Neuronal stem cell (in vitro differentiated cells): ENCODE data around the gene DUSP10.

Experiments
- DNase-seq: peaks from one replicate; pipeline ENCODE4 v3.0.0-alpha.2; 2013; ENCODE audit warnings: low spot score
- H2AFZ ChIP-seq: one replicate; pipeline ENCODE4 v1.6.1; 2013; ENCODE audit warnings: mild to moderate bottlenecking, low read length, inconsistent platforms
- H2AK5ac ChIP-seq: 2 replicates; pipeline ENCODE4 v1.6.1; 2013; ENCODE audit warnings: low read depth, mild to moderate bottlenecking, inconsistent platforms, low read length, moderate library complexity, mixed read lengths
- H2BK120ac ChIP-seq: 2 replicates; pipeline ENCODE4 v1.6.1; 2013; ENCODE audit warnings: low read depth, mild to moderate bottlenecking, inconsistent platforms, low read length, moderate library complexity, mixed read lengths
- H2BK12ac ChIP-seq: one replicate; pipeline ENCODE4 v1.6.1; 2013; ENCODE audit warnings: low read length, inconsistent platforms
- H2BK15ac ChIP-seq: 2 replicates; pipeline ENCODE4 v1.6.1; 2013; ENCODE audit warnings: mild to moderate bottlenecking, low read length, inconsistent platforms, mixed read lengths
- H2BK5ac ChIP-seq: one replicate; pipeline ENCODE4 v1.6.1; 2013; ENCODE audit warnings: inconsistent platforms, mild to moderate bottlenecking, low read length, moderate library complexity
- H3K14ac ChIP-seq: one replicate; pipeline ENCODE4 v1.6.1; 2013; ENCODE audit warnings: low read length, inconsistent platforms
- H3K18ac ChIP-seq: 2 replicates; pipeline ENCODE4 v1.6.1; 2013; ENCODE audit warnings: low read length, inconsistent platforms
- H3K23ac ChIP-seq: 2 replicates; pipeline ENCODE4 v1.6.1; 2013; ENCODE audit warnings: low read depth, mild to moderate bottlenecking, mixed read lengths, low read length, inconsistent platforms; ENCODE audit not compliant: poor library complexity
- H3K27ac ChIP-seq: replicated peaks from 3 replicates; pipeline ENCODE4 v1.5.1; 2013; ENCODE audit warnings: low read length, inconsistent platforms
- H3K27me3 ChIP-seq, 3 experiments: 2 replicates each; pipeline ENCODE4 v1.6.1; 2013; ENCODE audit warnings: low read length in 3 of 3, mild to moderate bottlenecking in 2 of 3, inconsistent platforms in 1 of 3, low read depth in 1 of 3, mixed read lengths in 1 of 3, moderate library complexity in 1 of 3; ENCODE audit not compliant: control insufficient read depth in 3 of 3, insufficient read depth in 3 of 3
- H3K36me3 ChIP-seq, 2 donors: replicated peaks in 1 of 2; 2 replicates each; pipeline ENCODE4 v1.6.1; 2013; ENCODE audit warnings: low read length in 2 of 2; ENCODE audit not compliant: control insufficient read depth in 2 of 2, insufficient read depth in 2 of 2
- H3K4ac ChIP-seq: 2 replicates; pipeline ENCODE4 v1.6.1; 2013; ENCODE audit warnings: inconsistent platforms, mild to moderate bottlenecking, low read length, moderate library complexity
- H3K4me1 ChIP-seq, 2 donors: 1 replicate in 1 of 2; 2 replicates in 1 of 2; pipeline ENCODE4 v1.6.1; 2013; ENCODE audit warnings: low read length in 2 of 2, low read depth in 1 of 2; ENCODE audit not compliant: control insufficient read depth in 2 of 2, insufficient read depth in 1 of 2
- H3K4me2 ChIP-seq: one replicate; pipeline ENCODE4 v1.6.1; 2013; ENCODE audit warnings: mild to moderate bottlenecking, low read length, inconsistent platforms; ENCODE audit not compliant: insufficient read depth, poor library complexity, severe bottlenecking
- H3K4me3 ChIP-seq, 2 donors: 2 replicates each; pipeline ENCODE4 v1.5.1; 2013; ENCODE audit warnings: low read length in 2 of 2, mild to moderate bottlenecking in 2 of 2, inconsistent platforms in 1 of 2, moderate library complexity in 1 of 2
- H3K79me1 ChIP-seq: one replicate; pipeline ENCODE4 v1.6.1; 2013; ENCODE audit warnings: low read depth, mild to moderate bottlenecking, inconsistent platforms, low read length, moderate library complexity
- H3K9ac ChIP-seq: one replicate; pipeline ENCODE4 v1.6.1; 2013; ENCODE audit warnings: mild to moderate bottlenecking, low read depth, low read length, inconsistent platforms; ENCODE audit not compliant: poor library complexity
- H3K9me3 ChIP-seq, 2 donors: replicated peaks in 1 of 2; 2 replicates each; pipeline versions ENCODE3 to v1.6.1; 2013; ENCODE audit warnings: low read length in 2 of 2, mild to moderate bottlenecking in 2 of 2, inconsistent platforms in 1 of 2, low read depth in 1 of 2, mixed read lengths in 1 of 2, moderate library complexity in 1 of 2; ENCODE audit not compliant: control insufficient read depth in 2 of 2, insufficient read depth in 1 of 2
- H4K8ac ChIP-seq: one replicate; pipeline ENCODE4 v1.6.1; 2013; ENCODE audit warnings: low read depth, mild to moderate bottlenecking, inconsistent platforms, low read length, moderate library complexity
- H4K91ac ChIP-seq: one replicate; pipeline ENCODE4 v1.6.1; 2013; ENCODE audit warnings: low read length, low read depth, mild to moderate bottlenecking, inconsistent platforms; ENCODE audit not compliant: poor library complexity
- WGBS, 2 donors: extraction: QIAGEN DNeasy Blood & Tissue Kit; methylation state at CpG; one replicate each; pipeline ENCODE4 v1.1.7; 2013; ENCODE audit warnings: missing lambda C conversion rate in 2 of 2, mixed read lengths in 1 of 2; ENCODE audit not compliant: insufficient read length in 2 of 2, insufficient replicate concordance in 1 of 2; ENCODE audit errors: extremely low coverage in 2 of 2; 5-methylcytosine and 5-hydroxymethylcytosine counted together

The DUSP10 gene

DNA sequence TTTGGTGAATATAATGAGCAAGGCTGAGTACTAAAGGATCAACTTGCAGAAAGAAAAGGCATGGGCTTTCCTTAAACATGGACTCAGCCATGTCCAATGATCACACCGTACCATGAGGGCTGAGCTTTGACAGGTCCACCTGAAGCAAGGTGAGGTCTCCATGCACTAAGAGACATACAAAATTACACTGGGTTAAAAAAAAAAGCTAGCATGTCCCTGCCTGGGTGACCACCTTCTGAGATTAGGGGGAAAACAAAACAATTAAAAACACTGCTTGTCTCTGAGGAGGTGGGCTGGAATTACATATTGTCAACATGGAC is 22.7 kb downstream of the DUSP10 start:
- no peak overlapping the region for H2BK120ac ChIP-seq
- H2BK15ac ChIP-seq: no peak overlapping the region
- H3K36me3 ChIP-seq: no peaks in the 10 kb centered on the region
- DNase-seq: no peak
- H2AK5ac ChIP-seq: no peak overlapping the region
- H2BK5ac ChIP-seq: no peak overlapping the region
- no peak overlapping the region for H3K4me2 ChIP-seq
- H3K9me3 ChIP-seq: peaks cover 0 to 1% of the 10 kb centered on the region in 2 donors
- no peak overlapping the region for H4K91ac ChIP-seq
- no peaks in the 10 kb centered on the region for H3K27me3 ChIP-seq
- H3K9ac ChIP-seq: no peak overlapping the region
- no peak overlapping the region for H3K27ac ChIP-seq
- H4K8ac ChIP-seq: no peak overlapping the region
- no peak overlapping the region for H3K4ac ChIP-seq
- H3K14ac ChIP-seq: no peak overlapping the region
- H3K23ac ChIP-seq: no peak overlapping the region
- no CpG with 5 or more reads among the region's 1 CpG for WGBS, 2 donors
- no peak overlapping the region for H3K4me3 ChIP-seq
- no peak overlapping the region for H2AFZ ChIP-seq
- H2BK12ac ChIP-seq: no peak overlapping the region
- H3K4me1 ChIP-seq: peaks cover 0 to 5% of the 10 kb centered on the region in 2 donors
- H3K18ac ChIP-seq: no peak overlapping the region
- no peaks in the 10 kb centered on the region for H3K79me1 ChIP-seq

DNA sequence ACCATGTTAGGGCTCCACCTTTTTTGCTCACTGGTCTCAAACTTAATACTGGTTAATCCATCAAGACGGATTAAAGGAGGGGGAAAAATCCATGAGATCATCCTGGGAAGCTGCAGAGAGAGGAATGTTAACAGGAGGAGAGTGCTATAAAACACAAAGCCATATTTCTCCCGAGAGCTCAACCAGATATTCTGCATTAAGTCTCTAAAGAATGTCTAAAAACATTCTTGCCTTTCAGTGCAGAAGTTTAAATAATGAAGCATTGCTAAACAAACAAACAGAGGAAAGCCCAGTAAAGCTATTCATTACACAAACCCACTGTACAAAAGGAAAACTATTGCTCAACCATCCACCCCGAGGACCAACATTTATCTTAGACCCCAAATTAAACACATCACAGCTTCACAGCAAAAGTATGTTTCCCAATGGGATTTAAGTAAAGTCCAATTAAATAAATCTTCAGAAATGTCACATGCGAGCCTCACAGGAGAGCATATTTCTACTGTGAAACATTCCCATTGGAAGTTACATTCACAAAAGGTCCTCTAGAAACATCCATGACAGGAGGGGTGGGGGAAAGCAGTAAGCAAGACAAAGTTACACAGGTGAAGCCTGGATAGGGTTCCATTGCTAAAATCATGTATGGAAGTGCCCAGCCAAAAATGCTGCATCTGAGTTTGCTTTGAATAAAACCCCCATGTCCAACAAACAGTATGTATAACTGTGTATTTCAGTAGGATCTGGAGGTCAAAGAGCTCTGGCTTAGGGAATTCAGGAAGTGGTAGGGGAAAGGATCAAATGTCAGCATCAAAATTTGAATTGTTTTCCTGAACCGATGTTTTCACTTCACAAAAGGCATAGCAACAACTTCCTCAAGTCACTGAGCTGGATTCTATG is 23.3 kb downstream of the DUSP10 start:
- Histone ChIP-seq H3K23ac (no peak overlapping the region), H2BK15ac (no peak overlapping the region), H3K36me3 (no peaks in the 10 kb centered on the region), H3K27ac (no peak overlapping the region), H3K4me3 (no peak overlapping the region), H3K4ac (no peak overlapping the region), H2AK5ac (no peak overlapping the region), H3K27me3 (no peaks in the 10 kb centered on the region), H3K4me2 (no peak overlapping the region), H2BK12ac (no peak overlapping the region), H3K9me3 (peaks cover 0 to 1% of the 10 kb centered on the region in 2 donors), H3K79me1 (no peaks in the 10 kb centered on the region), H4K8ac (no peak overlapping the region), H3K4me1 (peaks cover 0 to 5% of the 10 kb centered on the region in 2 donors), H3K18ac (no peak overlapping the region), H3K9ac (no peak overlapping the region), H3K14ac (no peak overlapping the region), H4K91ac (no peak overlapping the region), H2AFZ (no peak overlapping the region), H2BK5ac (no peak overlapping the region), H2BK120ac (no peak overlapping the region)
- no peak for DNase-seq
- WGBS, 2 donors: no CpG with 5 or more reads among the region's 5 CpGs

GRCh38 chr1:221717485-221717853 is 24.4 kb downstream of the DUSP10 start:
- no peak for DNase-seq
- WGBS, 2 donors: no CpG with 5 or more reads among the region's 2 CpGs
- peaks cover 0 to 5% of the 10 kb centered on the region in 2 donors for H3K4me1 ChIP-seq
- no peak overlapping the region for H2BK5ac ChIP-seq
- H3K4me3 ChIP-seq: no peak overlapping the region
- no peak overlapping the region for H4K91ac ChIP-seq
- no peak overlapping the region for H3K27ac ChIP-seq
- no peak overlapping the region for H3K9ac ChIP-seq
- H2AK5ac ChIP-seq: no peak overlapping the region
- no peak overlapping the region for H3K4me2 ChIP-seq
- H2BK15ac ChIP-seq: no peak overlapping the region
- no peak overlapping the region for H3K23ac ChIP-seq
- no peak overlapping the region for H2BK12ac ChIP-seq
- H3K36me3 ChIP-seq: no peaks in the 10 kb centered on the region
- no peak overlapping the region for H3K18ac ChIP-seq
- H3K9me3 ChIP-seq: no peaks in the 10 kb centered on the region
- no peak overlapping the region for H2BK120ac ChIP-seq
- H3K4ac ChIP-seq: no peak overlapping the region
- H3K79me1 ChIP-seq: no peaks in the 10 kb centered on the region
- no peak overlapping the region for H2AFZ ChIP-seq
- H3K27me3 ChIP-seq: no peaks in the 10 kb centered on the region
- no peak overlapping the region for H4K8ac ChIP-seq
- no peak overlapping the region for H3K14ac ChIP-seq

- no CpG with 5 or more reads among the region's 7 CpGs for WGBS, 2 donors
- peaks cover 0 to 5% of the 10 kb centered on the region in 2 donors for H3K4me1 ChIP-seq
- H3K27me3 ChIP-seq: no peaks in the 10 kb centered on the region
- H3K4me2 ChIP-seq: no peak overlapping the region
- H3K4ac ChIP-seq: no peak overlapping the region
- H3K9ac ChIP-seq: no peak overlapping the region
- H3K79me1 ChIP-seq: no peaks in the 10 kb centered on the region
- no peak overlapping the region for H2BK15ac ChIP-seq
- no peak overlapping the region for H3K23ac ChIP-seq
- H2AFZ ChIP-seq: no peak overlapping the region
- no peak for DNase-seq
- H3K36me3 ChIP-seq: no peaks in the 10 kb centered on the region
- no peak overlapping the region for H2BK12ac ChIP-seq
- H4K91ac ChIP-seq: no peak overlapping the region
- no peak overlapping the region for H3K27ac ChIP-seq
- H2BK5ac ChIP-seq: no peak overlapping the region
- H4K8ac ChIP-seq: no peak overlapping the region
- H3K18ac ChIP-seq: no peak overlapping the region
- H2AK5ac ChIP-seq: no peak overlapping the region
- no peak overlapping the region for H2BK120ac ChIP-seq
- no peak overlapping the region for H3K4me3 ChIP-seq
- H3K14ac ChIP-seq: no peak overlapping the region
- H3K9me3 ChIP-seq: no peaks in the 10 kb centered on the region
These were observed 25.0 kb downstream of the DUSP10 start for GRCh38 chr1:221716713-221717484.
